GM08714 (cell line): ENCODE measurements around the gene KLHL35.

Source experiments
- H3K4me3 ChIP-seq: fragments of 200-500 bp; sonication (Bioruptor generic); 2 replicates; pipeline ENCODE4 v1.5.1; 2014; ENCODE audit warnings: mild to moderate bottlenecking, low read length, inconsistent platforms
- ZNF274 ChIP-seq: IDR thresholded peaks from 2 replicates; pipeline ENCODE4 v1.6.1; 2012; ENCODE audit warnings: mild to moderate bottlenecking, low read depth, low read length

KLHL35 gene

GRCh38 chr11:75440960-75441803, 8.2 kb upstream of the KLHL35 start:
- TF ChIP-seq ZNF274 = no peak
- no peak overlapping the region for H3K4me3 ChIP-seq

GRCh38 chr11:75439495-75440120, 6.6 kb upstream of the KLHL35 start:
- H3K4me3 ChIP-seq = no peak overlapping the region
- TF ChIP-seq ZNF274 = no peak

- no peak overlapping the region for H3K4me3 ChIP-seq
- no peak for TF ChIP-seq ZNF274
Measured at GRCh38 chr11:75439026-75439425, 6.0 kb upstream of the KLHL35 start.

DNA sequence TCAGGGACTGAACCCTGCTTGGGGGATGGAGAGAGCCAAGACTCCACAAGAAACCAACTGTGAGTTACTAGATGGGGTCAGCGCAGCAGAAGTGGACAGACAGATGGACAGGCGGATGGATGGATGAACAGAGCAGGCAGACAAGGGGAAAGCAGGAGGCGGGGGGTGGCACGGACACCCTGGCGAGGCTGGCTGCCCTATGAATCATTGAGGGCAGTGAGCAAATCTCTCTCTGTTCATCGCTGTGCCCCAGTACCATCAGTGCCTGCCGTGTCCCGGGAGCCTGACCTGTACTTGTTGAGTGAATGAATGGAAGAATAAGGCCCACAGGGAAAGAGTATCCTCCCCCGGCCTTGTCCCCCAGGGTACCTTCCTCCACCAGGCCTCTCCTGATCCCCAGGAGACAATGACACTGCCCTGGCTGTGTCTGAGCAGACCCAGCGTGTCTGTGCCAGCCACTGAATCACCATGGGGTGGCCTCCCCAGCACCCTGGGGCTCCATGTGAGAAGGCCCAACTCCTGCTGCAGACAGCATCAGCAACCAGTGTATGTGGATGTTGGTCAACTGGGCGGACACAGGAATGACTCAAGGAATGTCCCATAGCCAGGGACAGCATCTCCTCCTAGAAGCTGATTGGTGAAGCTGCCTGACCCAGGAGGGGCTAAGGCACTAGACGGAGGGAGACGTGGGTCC, 5.1 kb upstream of the KLHL35 start:
- no peak for TF ChIP-seq ZNF274

GRCh38 chr11:75436806-75437205, 3.8 kb upstream of the KLHL35 start:
- no peak for TF ChIP-seq ZNF274
- H3K4me3 ChIP-seq = no peak overlapping the region

More for the DNA sequence above, 5.1 kb upstream of the KLHL35 start:
- H3K4me3 ChIP-seq = no peak overlapping the region

GRCh38 chr11:75435571-75435925, 2.5 kb upstream of the KLHL35 start:
- H3K4me3 ChIP-seq = no peak overlapping the region
- no peak for TF ChIP-seq ZNF274

GRCh38 chr11:75434886-75435570, 2.0 kb upstream of the KLHL35 start:
- H3K4me3 ChIP-seq = no peak overlapping the region
- TF ChIP-seq ZNF274 = no peak

- TF ChIP-seq ZNF274 = no peak
- no peak overlapping the region for H3K4me3 ChIP-seq
Measured at GRCh38 chr11:75434051-75434450, 1.0 kb upstream of the KLHL35 start.

DNA sequence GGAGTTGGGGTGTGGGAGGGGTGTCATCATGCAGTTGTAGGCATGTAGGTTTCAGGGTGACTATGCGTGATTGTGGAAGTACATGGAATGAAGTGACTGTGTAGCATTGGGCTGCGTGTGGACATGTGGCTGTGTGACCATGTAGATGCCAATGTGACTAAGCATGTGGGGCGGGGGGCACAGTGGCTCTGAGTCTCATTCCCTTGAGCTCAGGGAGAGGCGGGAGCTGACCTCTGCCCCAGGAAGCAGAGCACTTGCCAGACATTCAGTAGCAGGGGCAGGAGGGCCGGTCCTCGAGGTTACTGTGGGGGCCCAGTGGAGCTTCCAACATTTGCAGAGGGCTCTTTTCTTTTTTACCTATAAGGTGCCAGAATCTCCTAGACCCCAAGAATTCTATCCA, 440 bp upstream of the KLHL35 start:
- TF ChIP-seq ZNF274 = no peak
- H3K4me3 ChIP-seq = no peak overlapping the region

GRCh38 chr11:75431533-75432525, 1.2 kb downstream of the KLHL35 start:
- H3K4me3 ChIP-seq = no peak overlapping the region

GRCh38 chr11:75430714-75431532, 2.1 kb downstream of the KLHL35 start:
- H3K4me3 ChIP-seq = peak overlapping the region; percentile 55; the same call in 1 of the 2 replicates

More at GRCh38 chr11:75431533-75432525, 1.2 kb downstream of the KLHL35 start:
- TF ChIP-seq ZNF274 = no peak

More at GRCh38 chr11:75430714-75431532, 2.1 kb downstream of the KLHL35 start:
- TF ChIP-seq ZNF274 = no peak
